Renal pelvis (tissue), 4 donors: ENCODE measurements around the gene NTRK1. TPM values are rescaled to one million over a fixed set of nuclear protein-coding genes. Genes with fewer than 3 reads are reported as not detected.
A peak's percentile ranks its signal among the peaks of the same experiment; 100 is the strongest.

ENCODE experiments used
- DNase-seq: peaks from one replicate; pipeline ENCODE4 v3.0.0-alpha.2; 2013
- polyA plus RNA-seq, 3 donors: library from polyadenylated mRNA; unstranded; fragments of 120-200 nt; gene quantifications; one replicate each; pipeline ENCODE4 v1.2.1, GENCODE V29; 2013; ENCODE audit not compliant: insufficient read length in 3 of 3

Gene NTRK1
- polyA plus RNA-seq, 3 donors, result 1.3 to 2.0 (median 1.3) TPM

- no peak for DNase-seq
Observed at GRCh38 chr1:156880473-156880872, 19.8 kb downstream of the NTRK1 start.

- DNase-seq, result no peak
Observed at GRCh38 chr1:156881101-156881500, 20.4 kb downstream of the NTRK1 start.

- no peak for DNase-seq
Observed at GRCh38 chr1:156881663-156882062, 21.0 kb downstream of the NTRK1 start.

- DNase-seq, result no peak
Observed at GRCh38 chr1:156882543-156882942, 21.9 kb downstream of the NTRK1 start.

- no peak for DNase-seq
Observed at GRCh38 chr1:156883919-156884318, 23.3 kb downstream of the NTRK1 start.

GRCh38 chr1:156884560-156885184 lies 24.0 kb downstream of the NTRK1 start:
- no peak for DNase-seq

GRCh38 chr1:156885314-156885713 lies 24.6 kb downstream of the NTRK1 start:
- DNase-seq, result no peak

- no peak for DNase-seq
Observed at GRCh38 chr1:156885880-156886355, 25.3 kb downstream of the NTRK1 start.

GRCh38 chr1:156886583-156887281 lies 26.1 kb downstream of the NTRK1 start:
- no peak for DNase-seq

GRCh38 chr1:156887317-156887716 lies 26.7 kb downstream of the NTRK1 start:
- DNase-seq, result peak; percentile 66

- no peak for DNase-seq
Observed at GRCh38 chr1:156887734-156888133, 27.1 kb downstream of the NTRK1 start.

- DNase-seq, result peak; percentile 80
Observed at GRCh38 chr1:156889802-156890580, 29.3 kb downstream of the NTRK1 start.

GRCh38 chr1:156892190-156893047 lies 31.8 kb downstream of the NTRK1 start:
- peak; percentile 91 for DNase-seq

GRCh38 chr1:156893048-156893953 lies 32.6 kb downstream of the NTRK1 start, which contains the start of gene PEAR1:
TSS of gene PEAR1 (plus strand) at chr1:156893718. CDS start at chr1:156903927, 10,209 bp downstream.
- peak; percentile 70 for DNase-seq

- DNase-seq, result no peak
Observed at GRCh38 chr1:156894001-156894400, 33.3 kb downstream of the NTRK1 start.

- no peak for DNase-seq
Observed at GRCh38 chr1:156894711-156895454, 34.2 kb downstream of the NTRK1 start.

- no peak for DNase-seq
Observed at GRCh38 chr1:156895455-156895812, 34.8 kb downstream of the NTRK1 start.

- no peak for DNase-seq
Observed at GRCh38 chr1:156895927-156896326, 35.3 kb downstream of the NTRK1 start.

GRCh38 chr1:156896490-156897033 lies 35.9 kb downstream of the NTRK1 start:
- DNase-seq, result no peak
